HG02884 (cell line): ENCODE measurements around the gene HIPK1.

ENCODE experiments used
- ATAC-seq: cut with Tn5 transposase; IDR thresholded peaks from one replicate; pipeline ENCODE4 v1.9.1; 2021; ENCODE audit warnings: mild to moderate bottlenecking, moderate library complexity; ENCODE audit not compliant: unreplicated experiment

The HIPK1 gene

GRCh38 chr1:113928941-113929749, at the start of gene HIPK1:
TSS of gene HIPK1 (plus strand) at chr1:113929324.
- peak; percentile 67 for ATAC-seq

- ATAC-seq, result no peak
Observed at GRCh38 chr1:113879739-113880038, 49.4 kb upstream of the HIPK1 start.

GRCh38 chr1:113881661-113882060, 47.5 kb upstream of the HIPK1 start:
- ATAC-seq, result no peak

GRCh38 chr1:113886417-113887401, 42.4 kb upstream of the HIPK1 start:
- no peak for ATAC-seq

GRCh38 chr1:113887402-113888175, 41.5 kb upstream of the HIPK1 start, which contains the start of gene BCL2L15:
TSS of gene BCL2L15 (minus strand) at chr1:113887581. CDS start at chr1:113887375, 206 bp downstream.
- no peak for ATAC-seq

GRCh38 chr1:113890816-113891215, 38.3 kb upstream of the HIPK1 start:
- no peak for ATAC-seq

- ATAC-seq, result no peak
Observed at GRCh38 chr1:113891631-113892220, 37.4 kb upstream of the HIPK1 start.

- ATAC-seq, result no peak
Observed at GRCh38 chr1:113893267-113893666, 35.9 kb upstream of the HIPK1 start.

- no peak for ATAC-seq
Observed at GRCh38 chr1:113895098-113895497, 34.0 kb upstream of the HIPK1 start.

- ATAC-seq, result no peak
Observed at GRCh38 chr1:113895961-113896360, 33.2 kb upstream of the HIPK1 start.

- no peak for ATAC-seq
Observed at GRCh38 chr1:113898241-113898814, 30.8 kb upstream of the HIPK1 start.

GRCh38 chr1:113899111-113899510, 30.0 kb upstream of the HIPK1 start:
- ATAC-seq, result no peak

- ATAC-seq, result no peak
Observed at GRCh38 chr1:113901191-113901590, 27.9 kb upstream of the HIPK1 start.

- no peak for ATAC-seq
Observed at GRCh38 chr1:113903501-113904292, 25.4 kb upstream of the HIPK1 start.

- peak; percentile 27 for ATAC-seq
Observed at GRCh38 chr1:113904293-113904673, 24.8 kb upstream of the HIPK1 start.

GRCh38 chr1:113904674-113905434, 24.3 kb upstream of the HIPK1 start, which contains the start of the genes AP4B1 and DCLRE1B:
TSS of gene AP4B1 (minus strand) at chr1:113904799. CDS start at chr1:113904717, 82 bp downstream.
TSS of gene DCLRE1B (plus strand) at chr1:113905326. CDS start at chr1:113905587, 261 bp downstream.
- ATAC-seq, result peak; percentile 93

- ATAC-seq, result no peak
Observed at GRCh38 chr1:113905435-113905861, 23.7 kb upstream of the HIPK1 start.

- no peak for ATAC-seq
Observed at GRCh38 chr1:113912594-113913311, 16.4 kb upstream of the HIPK1 start.
